A549 (cell line): ENCODE data around the gene TRAF3IP1. TPM values are rescaled to one million over a fixed set of nuclear protein-coding genes. Genes with fewer than 3 reads are reported as not detected.

ENCODE experiments used
- ATAC-seq, 2 experiments: fragments of 200-7000 bp in 1 of 2; fragments of >200 bp in 1 of 2; cut with Nextera tagmentation in 1 of 2; cut with Tn5 transposase in 1 of 2; 3 replicates each; pipeline versions ENCODE4 v1.8.0 to v1.9.1; 2018 to 2020; ENCODE audit warnings: mild to moderate bottlenecking in 1 of 2, moderate library complexity in 1 of 2
- CTCF ChIA-PET: fragments of 300-600 bp; sonication (Branson Sonifier 250); formaldehyde crosslinking; extraction: SDS; loops from one replicate; lab custom pipeline; 2021; ENCODE audit warnings: antibody characterized with exemption, inconsistent platforms; lab: Yijun Ruan, JAX
- POLR2A ChIA-PET: fragments of 350-600 bp; formaldehyde crosslinking; extraction: SDS; loops from one replicate; lab custom pipeline; 2021; ENCODE audit warnings: antibody characterized with exemption, inconsistent platforms; lab: Yijun Ruan, JAX
- DNase-seq, 2 experiments: peaks; one replicate each; pipeline versions ENCODE4 v3.0.0 to v3.0.0-alpha.2; 2011 to 2016; ENCODE audit warnings: low read depth in 1 of 2, low spot score in 1 of 2
- FAIRE-seq: peaks from 2 replicates; lab custom pipeline; 2011; peaks lifted over from hg19 to GRCh38; lab: Jason Lieb, UNC
- H3K27ac ChIP-seq, 2 experiments: fragments of >200 bp; sonication (Bioruptor Twin); formaldehyde crosslinking; 3 replicates each; pipeline ENCODE4 v1.5.1; 2016 to 2017
- H3K4me1 ChIP-seq: fragments of >200 bp; sonication (Bioruptor Twin); formaldehyde crosslinking; 3 replicates; pipeline ENCODE4 v1.6.1; 2016
- H3K4me2 ChIP-seq: fragments of >200 bp; sonication (Bioruptor Twin); formaldehyde crosslinking; 3 replicates; pipeline ENCODE4 v1.6.1; 2016
- H3K4me3 ChIP-seq: fragments of >200 bp; sonication (Bioruptor Twin); formaldehyde crosslinking; 3 replicates; pipeline ENCODE4 v1.5.1; 2016
- H3K9me3 ChIP-seq: fragments of >200 bp; sonication (Bioruptor Twin); formaldehyde crosslinking; 3 replicates; pipeline ENCODE4 v1.6.1; 2016
- BHLHE40 ChIP-seq: IDR thresholded peaks from 2 replicates; pipeline ENCODE4 v1.6.1; 2012; ENCODE audit warnings: low read depth, low read length, inconsistent platforms
- CBX2 ChIP-seq: fragments of 200-600 bp; sonication (generic); IDR thresholded peaks from 2 replicates; pipeline ENCODE4 v1.6.1; 2016; ENCODE audit warnings: low read depth, mild to moderate bottlenecking, borderline replicate concordance
- CBX8 ChIP-seq: fragments of 200-600 bp; sonication (generic); IDR thresholded peaks from 2 replicates; pipeline ENCODE4 v1.6.1; 2016
- CEBPB ChIP-seq, 2 experiments: fragments of >200 bp in 1 of 2; sonication (Bioruptor Twin) in 1 of 2; formaldehyde crosslinking in 1 of 2; IDR thresholded peaks; 2 replicates each; pipeline ENCODE4 v1.6.1; 2012 to 2016
- CHD2 ChIP-seq: fragments of 150-350 bp; IDR thresholded peaks from 2 replicates; pipeline ENCODE4 v1.6.1; 2014; ENCODE audit warnings: low read length; ENCODE audit not compliant: partially characterized antibody
- EHMT2 ChIP-seq: fragments of 200-600 bp; sonication (generic); IDR thresholded peaks from 2 replicates; pipeline ENCODE4 v1.6.1; 2016; ENCODE audit warnings: antibody characterized with exemption, low read depth, mild to moderate bottlenecking, moderate library complexity
- EP300 ChIP-seq, 2 experiments: fragments of >200 bp; sonication (Bioruptor Twin); formaldehyde crosslinking; IDR thresholded peaks; 2 replicates in 1 of 2; 3 replicates in 1 of 2; pipeline ENCODE4 v1.6.1; 2016 to 2017
- FOSB ChIP-seq: fragments of 250-450 bp; sonication (Bioruptor Pico); IDR thresholded peaks from 2 replicates; pipeline ENCODE4 v1.5.0; 2020; ENCODE audit warnings: mild to moderate bottlenecking, moderate library complexity
- FOSL2 ChIP-seq, 2 experiments: fragments of 450-650 bp in 1 of 2; fragments of >200 bp in 1 of 2; sonication (Bioruptor Twin) in 1 of 2; formaldehyde crosslinking; IDR thresholded peaks; 2 replicates each; pipeline versions ENCODE4 v1.5.0 to v1.6.1; 2016 to 2020; ENCODE audit warnings: mild to moderate bottlenecking in 1 of 2, moderate library complexity in 1 of 2
- FOXS1 ChIP-seq: fragments of 250-450 bp; sonication (Bioruptor Pico); IDR thresholded peaks from 2 replicates; pipeline ENCODE4 v1.5.0; 2020; ENCODE audit warnings: mild to moderate bottlenecking, moderate library complexity
- JUN ChIP-seq, 2 experiments: fragments of >200 bp; sonication (Bioruptor Twin); formaldehyde crosslinking; IDR thresholded peaks; 2 replicates in 1 of 2; 3 replicates in 1 of 2; pipeline ENCODE4 v1.6.1; 2016 to 2017
- KDM1A ChIP-seq: fragments of 200-600 bp; sonication (generic); IDR thresholded peaks from 2 replicates; pipeline ENCODE4 v1.6.1; 2016; ENCODE audit warnings: low read depth, mild to moderate bottlenecking
- MAFK ChIP-seq: fragments of 450-650 bp; IDR thresholded peaks from 2 replicates; pipeline ENCODE4 v1.6.1; 2014; ENCODE audit not compliant: partially characterized antibody
- NFE2L2 ChIP-seq: fragments of 150-350 bp; conservative IDR thresholded peaks from 2 replicates; pipeline ENCODE4 v1.6.1; 2014; ENCODE audit warnings: low read length
- NR3C1 ChIP-seq: fragments of >200 bp; sonication (Bioruptor Twin); formaldehyde crosslinking; IDR thresholded peaks from 3 replicates; pipeline ENCODE4 v1.6.1; 2017
- RAD21 ChIP-seq, 2 experiments: fragments of >200 bp in 1 of 2; sonication (Bioruptor Twin) in 1 of 2; formaldehyde crosslinking in 1 of 2; IDR thresholded peaks in 1 of 2; conservative IDR thresholded peaks in 1 of 2; 2 replicates in 1 of 2; 3 replicates in 1 of 2; pipeline ENCODE4 v1.6.1; 2012 to 2018; ENCODE audit warnings: inconsistent platforms in 1 of 2
- RFX5 ChIP-seq: fragments of 450-650 bp; IDR thresholded peaks from 2 replicates; pipeline ENCODE4 v1.7.1; 2014; ENCODE audit warnings: antibody characterized with exemption, mild to moderate bottlenecking, moderate library complexity
- SMC3 ChIP-seq: fragments of >200 bp; sonication (Bioruptor Twin); formaldehyde crosslinking; IDR thresholded peaks from 3 replicates; pipeline ENCODE4 v1.6.1; 2018; ENCODE audit warnings: inconsistent platforms
- TP53 ChIP-seq: fragments of 250-450 bp; sonication (Bioruptor Pico); IDR thresholded peaks from 2 replicates; pipeline ENCODE4 v1.5.0; 2021; ENCODE audit warnings: mild to moderate bottlenecking, moderate library complexity
- ZNF302 ChIP-seq: fragments of 250-450 bp; sonication (Bioruptor Pico); IDR thresholded peaks from 2 replicates; pipeline ENCODE4 v1.9.0; 2021; ENCODE audit warnings: inconsistent platforms, mild to moderate bottlenecking, moderate library complexity
- WGBS: methylation state at CpG from one replicate; pipeline ENCODE4 v1.1.6; 2017; ENCODE audit errors: missing lambda C conversion rate; 5-methylcytosine and 5-hydroxymethylcytosine counted together
- polyA plus RNA-seq, 4 experiments: library from polyadenylated mRNA; depleted of rRNA in 3 of 4; stranded (reverse); fragments of >200 nt; fragmentation: RNase III in 1 of 4; extraction: RNeasy Plus Mini Kit Qiagen cat#74134 plus additional on column Dnase treatment in 1 of 4; gene quantifications; 2 replicates in 3 of 4; 3 replicates in 1 of 4; pipeline ENCODE4 v1.2.3, GENCODE V29; 2011 to 2017
- TF ChIP-seq, protein P1 (sequence below): IDR thresholded peaks from 2 replicates; pipeline ENCODE4 v1.6.1; 2012
- TF ChIP-seq, protein P2 (sequence below): fragments of 450-650 bp; IDR thresholded peaks from 2 replicates; pipeline ENCODE4 v1.6.1; 2014; ENCODE audit warnings: antibody characterized with exemption
- TF ChIP-seq, protein P3 (sequence below): fragments of >200 bp; sonication (Bioruptor Twin); formaldehyde crosslinking; IDR thresholded peaks from 3 replicates; pipeline ENCODE4 v1.5.1; 2016
- TF ChIP-seq, protein P4 (sequence below): fragments of 200-600 bp; sonication (generic); IDR thresholded peaks from 2 replicates; pipeline ENCODE4 v1.6.1; 2016; ENCODE audit warnings: antibody characterized with exemption, mild to moderate bottlenecking, moderate library complexity

TRAF3IP1 gene
- polyA plus RNA-seq, 2 of the 4 experiments (the other 2 are of a cell fraction): 10.6 to 19.2 TPM

DNA sequence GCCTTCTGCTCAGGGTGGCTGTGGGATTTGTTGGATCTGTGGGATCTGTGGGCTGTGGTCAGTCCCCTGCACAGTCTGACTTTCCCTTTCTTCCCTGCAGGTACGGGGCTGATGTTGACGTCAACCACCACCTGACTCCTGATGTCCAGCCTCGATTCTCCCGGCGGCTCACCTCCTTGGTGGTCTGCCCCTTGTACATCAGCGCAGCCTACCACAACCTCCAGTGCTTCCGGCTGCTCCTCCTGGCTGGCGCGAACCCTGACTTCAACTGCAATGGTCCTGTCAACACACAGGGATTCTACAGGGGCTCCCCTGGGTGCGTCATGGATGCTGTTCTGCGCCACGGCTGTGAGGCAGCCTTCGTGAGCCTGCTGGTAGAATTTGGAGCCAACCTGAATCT lies 123.9 kb downstream of the TRAF3IP1 start:
- no peak for FAIRE-seq
- Histone ChIP-seq H3K4me3 (no peak overlapping the region), H3K4me1 (peaks cover 34% of the 10 kb centered on the region), H3K27ac (no peak overlapping the region), H3K4me2 (no peak overlapping the region), H3K9me3 (no peaks in the 10 kb centered on the region)
- ChIA-PET POLR2A (no interaction called here), CTCF (no interaction called here)
- no peak for ATAC-seq
- no peak for DNase-seq
- TF ChIP-seq EHMT2: no peak
- TF ChIP-seq, protein P1, sequence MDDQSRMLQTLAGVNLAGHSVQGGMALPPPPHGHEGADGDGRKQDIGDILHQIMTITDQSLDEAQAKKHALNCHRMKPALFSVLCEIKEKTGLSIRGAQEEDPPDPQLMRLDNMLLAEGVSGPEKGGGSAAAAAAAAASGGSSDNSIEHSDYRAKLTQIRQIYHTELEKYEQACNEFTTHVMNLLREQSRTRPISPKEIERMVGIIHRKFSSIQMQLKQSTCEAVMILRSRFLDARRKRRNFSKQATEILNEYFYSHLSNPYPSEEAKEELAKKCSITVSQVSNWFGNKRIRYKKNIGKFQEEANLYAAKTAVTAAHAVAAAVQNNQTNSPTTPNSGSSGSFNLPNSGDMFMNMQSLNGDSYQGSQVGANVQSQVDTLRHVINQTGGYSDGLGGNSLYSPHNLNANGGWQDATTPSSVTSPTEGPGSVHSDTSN: no peak
- TF ChIP-seq RAD21 (conservative IDR thresholded peaks at IDR 0.05 in 1 of 2, IDR thresholded peaks at IDR 0.05 in 1 of 2): no peak
- TF ChIP-seq, protein P2, sequence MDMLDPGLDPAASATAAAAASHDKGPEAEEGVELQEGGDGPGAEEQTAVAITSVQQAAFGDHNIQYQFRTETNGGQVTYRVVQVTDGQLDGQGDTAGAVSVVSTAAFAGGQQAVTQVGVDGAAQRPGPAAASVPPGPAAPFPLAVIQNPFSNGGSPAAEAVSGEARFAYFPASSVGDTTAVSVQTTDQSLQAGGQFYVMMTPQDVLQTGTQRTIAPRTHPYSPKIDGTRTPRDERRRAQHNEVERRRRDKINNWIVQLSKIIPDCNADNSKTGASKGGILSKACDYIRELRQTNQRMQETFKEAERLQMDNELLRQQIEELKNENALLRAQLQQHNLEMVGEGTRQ: no peak
- no peak for TF ChIP-seq CEBPB (IDR thresholded peaks at IDR 0.05)
- no peak for TF ChIP-seq KDM1A
- WGBS: 96% methylated on average over 13 of the region's 13 CpGs

DNA sequence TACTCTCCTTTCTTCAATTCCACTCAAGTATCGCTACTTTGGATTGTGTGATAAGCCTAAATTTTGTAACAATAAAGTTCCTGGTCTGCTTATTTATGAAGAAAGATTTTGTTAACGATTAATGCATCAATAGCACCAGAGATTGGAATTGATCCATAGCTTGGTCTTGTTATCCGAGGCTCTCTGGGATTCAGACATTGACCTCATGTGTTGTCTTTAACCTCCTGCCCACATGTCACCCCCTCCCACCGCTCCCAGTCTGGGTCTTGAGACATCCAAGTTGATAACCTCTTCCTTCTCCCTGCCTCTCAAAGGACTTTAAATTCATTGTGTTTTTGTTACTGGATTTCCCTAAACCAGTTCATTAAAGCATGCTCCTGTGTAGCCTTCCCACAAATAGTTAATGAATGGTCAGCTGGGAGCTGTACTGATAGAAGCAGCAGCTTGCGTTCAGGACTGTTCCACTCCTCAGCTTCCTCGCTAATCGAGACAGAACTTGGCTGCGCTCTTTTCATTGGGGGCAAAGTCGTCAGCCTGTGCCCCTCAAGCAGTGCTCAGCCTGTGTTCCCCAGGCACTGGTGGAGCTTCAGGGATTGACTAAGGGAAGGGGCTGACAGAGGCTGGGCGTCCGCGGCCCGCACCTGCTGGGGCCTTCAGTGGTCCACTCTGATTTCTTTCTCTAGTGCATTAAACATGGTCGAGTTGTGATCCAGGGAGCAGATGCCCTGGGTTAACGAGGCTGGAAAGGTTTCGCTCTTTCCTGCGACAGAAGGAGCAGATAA lies 125.3 kb downstream of the TRAF3IP1 start:
- WGBS: 91% methylated on average over 17 of the region's 17 CpGs
- Histone ChIP-seq H3K9me3 (no peaks in the 10 kb centered on the region), H3K4me2 (no peak overlapping the region), H3K4me3 (no peak overlapping the region), H3K4me1 (peaks cover 27% of the 10 kb centered on the region), H3K27ac (no peak overlapping the region)
- TF ChIP-seq JUN (IDR thresholded peaks at IDR 0.05): no peak
- no peak for TF ChIP-seq ZNF302 (CRISPR knock-in tag)
- no peak for TF ChIP-seq MAFK
- TF ChIP-seq CEBPB (IDR thresholded peaks at IDR 0.05): no peak
- no peak for TF ChIP-seq BHLHE40
- no peak for TF ChIP-seq NR3C1
- no peak for TF ChIP-seq EP300 (IDR thresholded peaks at IDR 0.05)
- TF ChIP-seq SMC3: no peak
- no peak for TF ChIP-seq FOXS1 (CRISPR knock-in tag)
- TF ChIP-seq, protein P2: no peak
- TF ChIP-seq CBX2: no peak
- no peak for TF ChIP-seq TP53
- TF ChIP-seq, protein P3, sequence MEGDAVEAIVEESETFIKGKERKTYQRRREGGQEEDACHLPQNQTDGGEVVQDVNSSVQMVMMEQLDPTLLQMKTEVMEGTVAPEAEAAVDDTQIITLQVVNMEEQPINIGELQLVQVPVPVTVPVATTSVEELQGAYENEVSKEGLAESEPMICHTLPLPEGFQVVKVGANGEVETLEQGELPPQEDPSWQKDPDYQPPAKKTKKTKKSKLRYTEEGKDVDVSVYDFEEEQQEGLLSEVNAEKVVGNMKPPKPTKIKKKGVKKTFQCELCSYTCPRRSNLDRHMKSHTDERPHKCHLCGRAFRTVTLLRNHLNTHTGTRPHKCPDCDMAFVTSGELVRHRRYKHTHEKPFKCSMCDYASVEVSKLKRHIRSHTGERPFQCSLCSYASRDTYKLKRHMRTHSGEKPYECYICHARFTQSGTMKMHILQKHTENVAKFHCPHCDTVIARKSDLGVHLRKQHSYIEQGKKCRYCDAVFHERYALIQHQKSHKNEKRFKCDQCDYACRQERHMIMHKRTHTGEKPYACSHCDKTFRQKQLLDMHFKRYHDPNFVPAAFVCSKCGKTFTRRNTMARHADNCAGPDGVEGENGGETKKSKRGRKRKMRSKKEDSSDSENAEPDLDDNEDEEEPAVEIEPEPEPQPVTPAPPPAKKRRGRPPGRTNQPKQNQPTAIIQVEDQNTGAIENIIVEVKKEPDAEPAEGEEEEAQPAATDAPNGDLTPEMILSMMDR: no peak
- TF ChIP-seq RFX5: no peak
- ChIA-PET POLR2A (no interaction called here), CTCF (interaction anchor here (0.6 to 1.3 kb wide), 2 partner anchors 11 to 88 kb away, joined by 3 to 4 read pairs; no protein-coding TSS in a partner anchor)
- FAIRE-seq: no peak
- no peak for DNase-seq
- ATAC-seq: no peak

DNA sequence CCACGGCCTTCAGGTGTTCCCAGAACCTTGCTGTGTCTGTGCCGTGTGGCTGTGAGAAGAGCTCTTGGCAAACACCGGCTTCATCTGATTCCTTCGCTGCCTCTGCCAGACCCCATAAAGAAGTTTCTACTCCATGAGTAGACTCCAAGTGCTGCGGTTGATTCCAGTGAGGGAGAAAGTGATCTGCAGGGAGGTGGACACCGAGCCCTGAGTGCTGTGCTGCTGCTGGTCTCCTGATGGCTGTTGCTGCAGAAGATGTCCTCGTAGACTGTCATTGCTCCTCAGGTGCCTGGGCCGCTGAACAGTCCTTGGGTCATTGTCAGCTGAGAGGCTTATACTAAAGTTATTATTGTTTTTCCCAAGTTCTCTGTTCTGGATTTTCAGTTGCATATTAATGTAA lies 126.1 kb downstream of the TRAF3IP1 start:
- ATAC-seq: no peak
- peaks cover 20% of the 10 kb centered on the region for H3K4me1 ChIP-seq
- POLR2A ChIA-PET: no interaction called here
- WGBS: 94% methylated on average over 8 of the region's 8 CpGs
- no peak overlapping the region for H3K4me3 ChIP-seq
- H3K4me2 ChIP-seq: no peak overlapping the region
- CTCF ChIA-PET: interaction anchor here (2.1 kb wide), 1 partner anchor 339 kb away, joined by 8 read pairs; no protein-coding TSS in a partner anchor
- H3K9me3 ChIP-seq: no peaks in the 10 kb centered on the region
- no peak overlapping the region for H3K27ac ChIP-seq
- no peak for DNase-seq
- FAIRE-seq: no peak
- TF ChIP-seq SMC3: no peak
- no peak for TF ChIP-seq FOSL2 (IDR thresholded peaks at IDR 0.05)
- TF ChIP-seq FOSL2 (CRISPR knock-in tag; IDR thresholded peaks at IDR 0.05): no peak
- TF ChIP-seq CHD2: no peak
- no peak for TF ChIP-seq TP53
- TF ChIP-seq, protein P1: no peak
- TF ChIP-seq NFE2L2: no peak
- no peak for TF ChIP-seq CBX8
- TF ChIP-seq, protein P4, sequence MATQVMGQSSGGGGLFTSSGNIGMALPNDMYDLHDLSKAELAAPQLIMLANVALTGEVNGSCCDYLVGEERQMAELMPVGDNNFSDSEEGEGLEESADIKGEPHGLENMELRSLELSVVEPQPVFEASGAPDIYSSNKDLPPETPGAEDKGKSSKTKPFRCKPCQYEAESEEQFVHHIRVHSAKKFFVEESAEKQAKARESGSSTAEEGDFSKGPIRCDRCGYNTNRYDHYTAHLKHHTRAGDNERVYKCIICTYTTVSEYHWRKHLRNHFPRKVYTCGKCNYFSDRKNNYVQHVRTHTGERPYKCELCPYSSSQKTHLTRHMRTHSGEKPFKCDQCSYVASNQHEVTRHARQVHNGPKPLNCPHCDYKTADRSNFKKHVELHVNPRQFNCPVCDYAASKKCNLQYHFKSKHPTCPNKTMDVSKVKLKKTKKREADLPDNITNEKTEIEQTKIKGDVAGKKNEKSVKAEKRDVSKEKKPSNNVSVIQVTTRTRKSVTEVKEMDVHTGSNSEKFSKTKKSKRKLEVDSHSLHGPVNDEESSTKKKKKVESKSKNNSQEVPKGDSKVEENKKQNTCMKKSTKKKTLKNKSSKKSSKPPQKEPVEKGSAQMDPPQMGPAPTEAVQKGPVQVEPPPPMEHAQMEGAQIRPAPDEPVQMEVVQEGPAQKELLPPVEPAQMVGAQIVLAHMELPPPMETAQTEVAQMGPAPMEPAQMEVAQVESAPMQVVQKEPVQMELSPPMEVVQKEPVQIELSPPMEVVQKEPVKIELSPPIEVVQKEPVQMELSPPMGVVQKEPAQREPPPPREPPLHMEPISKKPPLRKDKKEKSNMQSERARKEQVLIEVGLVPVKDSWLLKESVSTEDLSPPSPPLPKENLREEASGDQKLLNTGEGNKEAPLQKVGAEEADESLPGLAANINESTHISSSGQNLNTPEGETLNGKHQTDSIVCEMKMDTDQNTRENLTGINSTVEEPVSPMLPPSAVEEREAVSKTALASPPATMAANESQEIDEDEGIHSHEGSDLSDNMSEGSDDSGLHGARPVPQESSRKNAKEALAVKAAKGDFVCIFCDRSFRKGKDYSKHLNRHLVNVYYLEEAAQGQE: no peak
- no peak for TF ChIP-seq FOSB (CRISPR knock-in tag)
